HG02840 (cell line): ENCODE results near the gene ERBB3.
A peak's percentile ranks its signal among the peaks of the same experiment; 100 is the strongest.

ENCODE experiments used
- ATAC-seq: cut with Tn5 transposase; IDR thresholded peaks from one replicate; pipeline ENCODE4 v1.9.1; 2021; ENCODE audit warnings: mild to moderate bottlenecking, moderate library complexity, moderate number of reproducible peaks; ENCODE audit not compliant: unreplicated experiment, low FRiP score

ERBB3 gene

DNA sequence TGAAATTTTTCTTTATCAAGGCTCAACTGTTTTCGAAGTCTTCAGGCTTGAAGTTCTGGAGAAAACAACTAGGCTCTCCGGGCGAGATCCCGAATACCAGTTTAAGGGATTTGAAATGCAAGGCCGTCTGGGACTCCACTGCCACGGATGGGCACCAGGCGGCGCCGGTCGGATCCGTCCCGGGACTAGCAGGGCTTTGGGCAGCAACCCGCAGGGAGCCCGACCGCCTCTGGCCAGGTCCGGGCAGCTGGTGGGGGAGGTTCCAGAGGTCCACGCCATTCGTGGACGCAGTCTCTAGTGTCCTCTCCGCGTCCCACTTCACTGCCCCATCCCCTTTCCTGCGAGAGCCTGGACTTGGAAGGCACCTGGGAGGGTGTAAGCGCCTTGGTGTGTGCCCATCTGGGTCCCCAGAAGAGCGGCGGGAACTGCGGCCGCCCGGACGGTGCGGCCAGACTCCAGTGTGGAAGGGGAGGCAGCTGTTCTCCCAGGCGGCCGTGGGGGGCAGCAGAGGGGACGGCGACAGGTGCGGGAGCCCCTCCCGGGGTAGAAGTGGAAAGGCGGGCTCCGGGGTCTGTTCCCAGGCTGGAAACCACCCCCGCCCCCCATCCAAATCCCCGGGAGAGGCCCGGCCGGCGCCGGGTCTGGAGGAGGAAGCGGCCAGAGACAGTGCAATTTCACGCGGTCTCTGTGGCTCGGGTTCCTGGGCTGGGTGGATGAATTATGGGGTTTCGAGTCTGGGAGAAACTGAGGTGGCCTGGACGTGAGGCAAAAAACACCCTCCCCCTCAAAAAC, 838 bp upstream of the ERBB3 start:
- no peak for ATAC-seq

GRCh38 chr12:56080556-56081138, 682 bp downstream of the ERBB3 start:
- no peak for ATAC-seq

DNA sequence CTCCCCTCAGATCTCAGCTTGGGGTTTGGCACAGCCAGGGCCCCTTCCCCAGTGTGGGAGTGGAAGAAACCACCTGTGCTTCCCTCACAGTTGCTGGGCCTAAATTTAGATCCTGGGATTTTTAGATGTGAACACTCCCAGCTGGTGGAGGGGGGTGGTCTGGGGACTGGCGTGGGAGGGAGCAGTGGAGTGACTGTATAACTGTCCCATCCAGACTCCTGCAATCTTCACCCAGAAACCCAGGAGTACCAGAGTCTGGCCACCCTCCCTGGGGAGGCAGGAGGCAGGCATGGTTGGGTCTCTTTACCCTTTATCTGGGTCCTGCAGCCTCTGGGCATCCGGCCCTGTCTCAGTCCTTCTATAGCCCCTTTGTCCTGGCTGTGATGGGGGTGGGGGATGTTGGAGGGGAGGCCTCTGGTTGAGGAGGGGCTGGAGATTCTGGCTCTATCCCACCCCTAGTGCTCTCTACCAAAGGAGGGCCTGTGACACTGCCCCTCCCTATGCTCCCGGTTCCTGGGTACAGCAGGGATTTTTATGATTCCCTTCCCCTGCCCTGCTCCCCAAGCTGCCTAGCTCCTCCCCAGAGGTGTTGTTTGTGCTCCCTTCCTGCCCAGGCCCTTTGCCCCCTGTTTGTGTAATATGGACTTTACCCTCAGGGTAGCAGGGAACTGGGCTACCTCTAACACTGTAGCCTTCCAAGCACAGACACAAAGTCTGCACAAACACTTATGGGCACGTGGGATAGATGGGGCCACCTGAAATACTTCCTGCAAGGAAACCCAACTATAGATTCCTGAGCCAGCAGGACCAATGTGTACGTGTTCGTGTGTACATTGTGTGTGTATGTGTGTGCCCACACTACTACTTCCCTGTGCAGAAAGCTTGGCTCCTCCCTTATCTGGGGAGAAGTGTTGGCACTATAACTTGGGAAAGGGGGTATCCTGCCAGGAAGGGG, 1.7 kb downstream of the ERBB3 start:
- ATAC-seq, result no peak

DNA sequence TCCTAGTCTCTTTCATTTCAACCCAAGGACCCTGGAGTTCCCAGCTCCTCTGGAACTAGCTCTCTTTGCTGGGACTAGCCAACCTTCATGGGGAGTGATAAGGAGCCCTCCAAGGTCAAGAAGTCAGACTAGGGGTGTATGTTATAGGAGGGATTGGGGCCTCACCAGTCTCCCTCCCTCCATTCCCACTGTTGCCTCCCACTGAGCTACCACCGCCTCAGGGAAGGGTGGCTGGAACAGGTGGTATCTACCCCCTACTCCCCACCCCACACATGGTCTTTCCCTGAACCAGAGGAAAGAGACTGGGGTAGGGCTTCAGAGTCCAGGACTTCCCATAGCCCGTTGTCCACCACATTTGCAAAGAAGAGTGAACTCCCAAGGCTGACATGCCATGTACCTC, 2.4 kb downstream of the ERBB3 start:
- ATAC-seq, result no peak

GRCh38 chr12:56082967-56083366, 3.0 kb downstream of the ERBB3 start:
- ATAC-seq, result no peak

- no peak for ATAC-seq
Observed at GRCh38 chr12:56084958-56085543, 5.1 kb downstream of the ERBB3 start.

DNA sequence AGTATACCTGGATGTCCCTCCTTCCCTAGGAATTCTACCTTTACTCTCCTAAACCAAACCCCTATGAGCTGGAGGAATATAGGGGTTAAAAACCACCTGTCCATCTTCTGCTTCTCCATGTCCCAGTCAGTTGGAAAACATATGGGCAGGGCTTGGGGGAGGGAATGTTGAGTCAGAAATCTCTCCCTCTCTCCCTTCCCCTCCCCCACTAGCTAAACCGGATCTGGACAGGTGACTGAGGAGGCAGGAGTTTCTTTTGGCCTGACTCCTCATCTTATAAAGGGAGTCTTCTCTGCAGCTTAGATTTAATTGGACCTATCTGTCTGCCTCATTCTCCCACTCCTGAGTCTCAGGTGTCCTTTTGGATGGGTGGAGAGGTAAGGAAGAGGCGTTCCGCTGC, 6.1 kb downstream of the ERBB3 start:
- ATAC-seq, result no peak

DNA sequence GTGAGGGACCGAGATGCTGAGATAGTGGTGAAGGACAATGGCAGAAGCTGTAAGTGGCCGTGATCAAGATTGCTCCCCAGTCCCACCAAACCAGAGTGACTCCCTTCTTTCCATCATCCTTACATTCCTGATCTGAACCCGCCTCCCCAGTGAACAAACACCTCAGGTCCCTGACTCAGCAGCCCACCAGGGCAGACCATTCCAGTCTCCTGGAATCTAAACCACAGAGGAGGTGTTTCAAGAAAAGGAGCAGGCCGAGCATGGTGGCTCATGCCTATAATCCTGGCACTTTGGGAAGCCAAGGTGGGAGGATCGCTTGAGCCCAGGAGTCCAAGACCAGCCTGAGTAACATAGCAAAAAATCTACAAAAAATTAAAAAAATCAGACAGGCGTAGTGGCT, 6.6 kb downstream of the ERBB3 start:
- no peak for ATAC-seq

DNA sequence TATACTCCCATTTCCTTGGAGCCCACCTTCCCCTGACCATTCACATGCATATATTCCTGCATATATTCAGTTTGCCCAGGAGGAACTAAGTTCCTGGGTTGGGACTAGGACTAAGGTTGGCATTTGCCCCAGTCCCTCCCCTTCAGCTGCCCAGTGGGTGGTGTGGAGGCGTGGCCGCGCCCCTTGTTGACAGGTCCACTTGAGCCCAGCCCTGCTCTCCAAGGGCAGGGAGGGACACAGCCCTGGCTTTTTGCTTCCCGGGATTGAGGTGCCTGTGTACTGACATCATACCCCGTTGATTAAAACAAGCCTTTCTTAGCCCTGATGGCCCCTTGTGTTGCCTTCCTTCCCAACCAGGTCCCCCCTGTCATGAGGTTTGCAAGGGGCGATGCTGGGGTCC, 7.3 kb downstream of the ERBB3 start:
- no peak for ATAC-seq

DNA sequence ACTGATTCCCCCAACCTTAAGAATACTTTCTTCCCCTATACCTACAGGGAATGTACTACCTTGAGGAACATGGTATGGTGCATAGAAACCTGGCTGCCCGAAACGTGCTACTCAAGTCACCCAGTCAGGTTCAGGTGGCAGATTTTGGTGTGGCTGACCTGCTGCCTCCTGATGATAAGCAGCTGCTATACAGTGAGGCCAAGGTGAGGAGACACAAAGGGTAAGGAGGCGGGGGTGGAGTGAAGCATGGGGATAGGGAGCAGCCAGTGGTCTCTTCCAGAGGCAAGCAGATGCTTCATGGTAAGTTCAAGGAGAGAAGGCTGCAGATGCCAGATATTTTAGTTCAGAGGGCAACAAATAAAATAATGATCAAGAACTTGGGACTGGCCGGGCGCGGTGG, 17.8 kb downstream of the ERBB3 start:
- no peak for ATAC-seq

GRCh38 chr12:56098592-56098991, 18.6 kb downstream of the ERBB3 start:
- no peak for ATAC-seq

GRCh38 chr12:56099787-56100186, 19.8 kb downstream of the ERBB3 start:
- ATAC-seq, result no peak

GRCh38 chr12:56101045-56101444, 21.1 kb downstream of the ERBB3 start:
- ATAC-seq, result no peak

- ATAC-seq, result no peak
Observed at GRCh38 chr12:56102683-56103065, 22.7 kb downstream of the ERBB3 start.

DNA sequence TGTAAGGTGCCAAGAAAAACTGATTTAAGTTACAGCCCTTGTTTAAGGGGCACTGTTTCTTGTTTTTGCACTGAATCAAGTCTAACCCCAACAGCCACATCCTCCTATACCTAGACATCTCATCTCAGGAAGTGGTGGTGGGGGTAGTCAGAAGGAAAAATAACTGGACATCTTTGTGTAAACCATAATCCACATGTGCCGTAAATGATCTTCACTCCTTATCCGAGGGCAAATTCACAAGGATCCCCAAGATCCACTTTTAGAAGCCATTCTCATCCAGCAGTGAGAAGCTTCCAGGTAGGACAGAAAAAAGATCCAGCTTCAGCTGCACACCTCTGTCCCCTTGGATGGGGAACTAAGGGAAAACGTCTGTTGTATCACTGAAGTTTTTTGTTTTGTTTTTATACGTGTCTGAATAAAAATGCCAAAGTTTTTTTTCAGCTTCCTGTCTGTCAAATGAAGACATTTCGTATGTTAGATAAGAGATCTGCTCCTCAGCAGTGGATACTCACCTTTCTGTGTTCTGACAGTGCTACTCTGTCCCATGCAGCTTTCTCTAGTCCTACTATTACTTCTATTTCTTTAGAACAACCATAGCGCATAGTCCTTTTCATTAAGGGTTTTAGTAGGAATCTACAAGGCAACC, 23.2 kb downstream of the ERBB3 start:
- no peak for ATAC-seq

DNA sequence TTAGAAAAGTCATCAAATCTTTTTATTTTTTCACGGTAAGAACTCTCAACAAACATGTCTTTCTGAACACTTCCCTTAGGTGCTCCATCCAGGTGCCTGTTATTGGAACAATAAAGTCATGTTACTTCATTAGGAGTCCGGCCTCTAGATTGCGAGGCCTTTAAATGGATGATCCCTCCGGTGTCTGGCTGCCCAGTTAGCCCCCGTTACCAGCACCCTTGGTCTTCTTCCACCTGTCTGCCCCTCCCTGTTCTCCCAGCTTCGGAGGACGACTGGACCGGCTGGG, 23.8 kb downstream of the ERBB3 start:
- ATAC-seq, result no peak

GRCh38 chr12:56104109-56104814, 24.3 kb downstream of the ERBB3 start, which contains the start of gene PA2G4:
Gene PA2G4, plus strand, starts transcription at chr12:56104559. Its CDS starts 179 bp downstream, at chr12:56104738.
- peak; percentile 92 for ATAC-seq

GRCh38 chr12:56104815-56105608, 25.0 kb downstream of the ERBB3 start:
- ATAC-seq, result no peak

GRCh38 chr12:56105609-56105902, 25.6 kb downstream of the ERBB3 start:
- no peak for ATAC-seq
